T-helper 1 cell treated with Interleukin-12 subunit alpha and Interleukin-12 subunit beta and Interleukin-4 antibody, amounts not matched to agents 30 μg/mL and 1 μg/mL, for 36 hours (primary cell): ENCODE results near the gene HHEX.

ENCODE experiments used
- H3K27ac Mint-ChIP-seq: one replicate; pipeline ENCODE4 v1.8.0; 2021; ENCODE audit warnings: mild to moderate bottlenecking, mixed read lengths
- H3K27me3 Mint-ChIP-seq: one replicate; pipeline ENCODE4 v1.8.0; 2021; ENCODE audit warnings: low read depth, mixed read lengths
- H3K36me3 Mint-ChIP-seq: one replicate; pipeline ENCODE4 v1.8.0; 2021; ENCODE audit warnings: low read depth, mixed read lengths
- H3K4me1 Mint-ChIP-seq: one replicate; pipeline ENCODE4 v1.8.0; 2021; ENCODE audit warnings: low read depth, mixed read lengths
- H3K4me3 Mint-ChIP-seq: one replicate; pipeline ENCODE4 v1.8.0; 2021; ENCODE audit warnings: mild to moderate bottlenecking, moderate library complexity, mixed read lengths
- H3K9me3 Mint-ChIP-seq: one replicate; pipeline ENCODE4 v1.8.0; 2021; ENCODE audit warnings: mixed read lengths

Gene HHEX

GRCh38 chr10:92688927-92689662, 660 bp upstream of the HHEX start:
- Mint-ChIP-seq H3K36me3 (peaks cover 5% of the 10 kb centered on the region), H3K4me1 (peaks cover 19% of the 10 kb centered on the region), H3K27me3 (peaks cover 87% of the 10 kb centered on the region), H3K9me3 (no peaks in the 10 kb centered on the region), H3K27ac (no peak overlapping the region), H3K4me3 (peak overlapping the region; percentile 63)

- Mint-ChIP-seq H3K27me3 (peaks cover 86% of the 10 kb centered on the region), H3K4me3 (peak overlapping the region; percentile 38), H3K9me3 (no peaks in the 10 kb centered on the region), H3K27ac (peak overlapping the region; percentile 41), H3K36me3 (peaks cover 5% of the 10 kb centered on the region), H3K4me1 (peaks cover 19% of the 10 kb centered on the region)
Observed at GRCh38 chr10:92690211-92690914, 608 bp downstream of the HHEX start.

- H3K4me3 Mint-ChIP-seq: peak overlapping the region; percentile 45
- peak overlapping the region; percentile 41 for H3K27ac Mint-ChIP-seq
- no peaks in the 10 kb centered on the region for H3K9me3 Mint-ChIP-seq
- peaks cover 19% of the 10 kb centered on the region for H3K4me1 Mint-ChIP-seq
- peaks cover 5% of the 10 kb centered on the region for H3K36me3 Mint-ChIP-seq
- peaks cover 81% of the 10 kb centered on the region for H3K27me3 Mint-ChIP-seq
Observed at GRCh38 chr10:92690915-92691590, 1.3 kb downstream of the HHEX start.

GRCh38 chr10:92691591-92692079, 1.9 kb downstream of the HHEX start:
- peaks cover 75% of the 10 kb centered on the region for H3K27me3 Mint-ChIP-seq
- H3K4me1 Mint-ChIP-seq: peaks cover 19% of the 10 kb centered on the region
- no peaks in the 10 kb centered on the region for H3K9me3 Mint-ChIP-seq
- no peak overlapping the region for H3K27ac Mint-ChIP-seq
- H3K36me3 Mint-ChIP-seq: peaks cover 5% of the 10 kb centered on the region
- peak overlapping the region; percentile 45 for H3K4me3 Mint-ChIP-seq

GRCh38 chr10:92692080-92692671, 2.4 kb downstream of the HHEX start:
- Mint-ChIP-seq H3K4me1 (peaks cover 19% of the 10 kb centered on the region), H3K27ac (no peak overlapping the region), H3K9me3 (no peaks in the 10 kb centered on the region), H3K36me3 (peaks cover 5% of the 10 kb centered on the region), H3K27me3 (peaks cover 75% of the 10 kb centered on the region), H3K4me3 (no peak overlapping the region)

- H3K9me3 Mint-ChIP-seq: no peaks in the 10 kb centered on the region
- H3K27ac Mint-ChIP-seq: no peak overlapping the region
- peaks cover 19% of the 10 kb centered on the region for H3K4me1 Mint-ChIP-seq
- H3K4me3 Mint-ChIP-seq: no peak overlapping the region
- H3K36me3 Mint-ChIP-seq: peaks cover 5% of the 10 kb centered on the region
- peaks cover 75% of the 10 kb centered on the region for H3K27me3 Mint-ChIP-seq
Observed at GRCh38 chr10:92692697-92693533, 3.2 kb downstream of the HHEX start.

- Mint-ChIP-seq H3K4me3 (no peak overlapping the region), H3K36me3 (peaks cover 5% of the 10 kb centered on the region), H3K27me3 (peaks cover 73% of the 10 kb centered on the region), H3K27ac (no peak overlapping the region), H3K9me3 (no peaks in the 10 kb centered on the region), H3K4me1 (peaks cover 23% of the 10 kb centered on the region)
Observed at GRCh38 chr10:92693534-92693893, 3.8 kb downstream of the HHEX start.

GRCh38 chr10:92695679-92696605, 6.2 kb downstream of the HHEX start:
- Mint-ChIP-seq H3K27me3 (peaks cover 79% of the 10 kb centered on the region), H3K9me3 (no peaks in the 10 kb centered on the region), H3K36me3 (peaks cover 1% of the 10 kb centered on the region), H3K27ac (no peak overlapping the region), H3K4me3 (no peak overlapping the region), H3K4me1 (peaks cover 23% of the 10 kb centered on the region)

GRCh38 chr10:92696606-92697383, 7.0 kb downstream of the HHEX start:
- Mint-ChIP-seq H3K27me3 (peaks cover 78% of the 10 kb centered on the region), H3K4me1 (peaks cover 19% of the 10 kb centered on the region), H3K36me3 (peaks cover 1% of the 10 kb centered on the region), H3K27ac (no peak overlapping the region), H3K9me3 (no peaks in the 10 kb centered on the region), H3K4me3 (no peak overlapping the region)

GRCh38 chr10:92697663-92698511, 8.1 kb downstream of the HHEX start:
- H3K27ac Mint-ChIP-seq: no peak overlapping the region
- H3K4me3 Mint-ChIP-seq: no peak overlapping the region
- peaks cover 76% of the 10 kb centered on the region for H3K27me3 Mint-ChIP-seq
- peaks cover 11% of the 10 kb centered on the region for H3K4me1 Mint-ChIP-seq
- H3K9me3 Mint-ChIP-seq: no peaks in the 10 kb centered on the region
- H3K36me3 Mint-ChIP-seq: no peaks in the 10 kb centered on the region

GRCh38 chr10:92699193-92699517, 9.4 kb downstream of the HHEX start:
- Mint-ChIP-seq H3K4me1 (peaks cover 11% of the 10 kb centered on the region), H3K36me3 (no peaks in the 10 kb centered on the region), H3K27ac (no peak overlapping the region), H3K4me3 (peak overlapping the region; percentile 73), H3K9me3 (no peaks in the 10 kb centered on the region), H3K27me3 (peaks cover 70% of the 10 kb centered on the region)
